K562 (cell line): ENCODE measurements around the gene SAT2. TPM values are rescaled to one million over a fixed set of nuclear protein-coding genes. Genes with fewer than 3 reads are reported as not detected.

Source experiments
- CTBP1 ChIP-seq: fragments of 450-650 bp; IDR thresholded peaks from 2 replicates; pipeline ENCODE4 v1.6.1; 2016; ENCODE audit warnings: borderline replicate concordance
- FOXA3 ChIP-seq, 2 experiments: fragments of 450-650 bp in 1 of 2; sonication (generic) in 1 of 2; formaldehyde crosslinking; IDR thresholded peaks in 1 of 2; conservative IDR thresholded peaks in 1 of 2; 2 replicates each; pipeline versions ENCODE4 v1.4.0 to v1.8.0; 2020 to 2022; ENCODE audit warnings: mild to moderate bottlenecking in 2 of 2, missing genetic modification reagents in 1 of 2
- FOXM1 ChIP-seq, 2 experiments: fragments of 450-650 bp in 1 of 2; sonication (generic) in 1 of 2; formaldehyde crosslinking in 1 of 2; IDR thresholded peaks; 2 replicates each; pipeline versions ENCODE4 v1.6.1 to v1.9.0; 2017 to 2022; ENCODE audit warnings: low read depth in 2 of 2, mild to moderate bottlenecking in 2 of 2, missing genetic modification reagents in 1 of 2, moderate library complexity in 1 of 2
- LEF1 ChIP-seq: fragments of 450-650 bp; IDR thresholded peaks from 2 replicates; pipeline ENCODE4 v1.6.1; 2016; ENCODE audit warnings: mild to moderate bottlenecking
- NFYB ChIP-seq: IDR thresholded peaks from 2 replicates; pipeline ENCODE4 v1.6.1; 2011; ENCODE audit warnings: mild to moderate bottlenecking, moderate library complexity; ENCODE audit not compliant: insufficient read length; ENCODE audit errors: extremely low read depth
- NR2C1 ChIP-seq, 2 experiments: fragments of 450-650 bp; IDR thresholded peaks; 2 replicates each; pipeline ENCODE4 v1.6.1; 2017; ENCODE audit warnings: mild to moderate bottlenecking in 2 of 2, antibody characterized with exemption in 1 of 2, inconsistent platforms in 1 of 2, missing compliant biosample characterization in 1 of 2, missing genetic modification characterization in 1 of 2
- NR2C2 ChIP-seq, 2 experiments: fragments of 200-800 bp in 1 of 2; sonication (Bioruptor generic) in 1 of 2; sonication (generic) in 1 of 2; formaldehyde crosslinking in 1 of 2; IDR thresholded peaks; 2 replicates each; pipeline versions ENCODE4 v1.6.1 to v1.8.0; 2016 to 2022; ENCODE audit warnings: mild to moderate bottlenecking in 1 of 2, missing compliant biosample characterization in 1 of 2, missing genetic modification characterization in 1 of 2, missing genetic modification reagents in 1 of 2
- PHF8 ChIP-seq: fragments of 200-600 bp; sonication (generic); IDR thresholded peaks from 2 replicates; pipeline ENCODE4 v1.6.1; 2012; ENCODE audit warnings: mixed run types, mild to moderate bottlenecking, inconsistent platforms, low read length, moderate library complexity, borderline replicate concordance
- POLR2A ChIP-seq: fragments of 450-650 bp; conservative IDR thresholded peaks from 2 replicates; pipeline ENCODE4 v1.6.1; 2016
- SIX5 ChIP-seq, 2 experiments: IDR thresholded peaks; 2 replicates each; pipeline ENCODE4 v1.6.1; 2011; ENCODE audit warnings: low read length in 2 of 2, borderline replicate concordance in 1 of 2, low read depth in 1 of 2, mild to moderate bottlenecking in 1 of 2, moderate library complexity in 1 of 2; ENCODE audit not compliant: insufficient read depth in 1 of 2
- TAL1 ChIP-seq: fragments of 450-650 bp; IDR thresholded peaks from 2 replicates; pipeline ENCODE4 v1.6.1; 2016; ENCODE audit warnings: mild to moderate bottlenecking
- TCF3 ChIP-seq: sonication (generic); formaldehyde crosslinking; IDR thresholded peaks from 2 replicates; pipeline ENCODE4 v1.4.0; 2020; ENCODE audit warnings: mild to moderate bottlenecking, missing genetic modification reagents
- THRAP3 ChIP-seq: fragments of 450-650 bp; IDR thresholded peaks from 2 replicates; pipeline ENCODE4 v1.6.1; 2016; ENCODE audit warnings: mild to moderate bottlenecking, inconsistent platforms, borderline replicate concordance
- ZC3H8 ChIP-seq: fragments of 450-650 bp; IDR thresholded peaks from 2 replicates; pipeline ENCODE4 v1.6.1; 2017
- ZNF121 ChIP-seq: sonication (generic); formaldehyde crosslinking; conservative IDR thresholded peaks from 2 replicates; pipeline ENCODE4 v1.8.0; 2022; ENCODE audit warnings: missing genetic modification reagents
- polyA plus RNA-seq, 8 experiments: library from polyadenylated mRNA; depleted of rRNA in 4 of 8; stranded (reverse) in 5 of 8; unstranded in 3 of 8; fragments of >200 nt; fragmentation: Nextera tagmentation in 2 of 8; fragmentation: Illumina TruSeq in 1 of 8; extraction: Ambion mirVana in 2 of 8; extraction: Trizol in 1 of 8; gene quantifications; 2 replicates each; pipeline versions ENCODE4 v1.2.1 to v1.2.3, GENCODE V29; 2011 to 2014; ENCODE audit warnings: inconsistent platforms in 1 of 8, missing spikeins in 1 of 8
- total RNA-seq, 7 experiments: library from RNA; depleted of rRNA in 6 of 7; stranded (reverse); fragments of >200 nt in 6 of 7; fragmentation: Illumina TruSeq in 2 of 7; extraction: Trizol in 2 of 7; gene quantifications; 2 replicates each; pipeline versions ENCODE4 v1.2.1 to v1.2.3, GENCODE V29; 2011 to 2021; ENCODE audit warnings: low replicate concordance in 1 of 7
- TF ChIP-seq, protein P1 (sequence below): fragments of 200-800 bp; sonication (Bioruptor generic); IDR thresholded peaks from 2 replicates; pipeline ENCODE4 v1.6.1; 2016; ENCODE audit warnings: missing genetic modification characterization, missing compliant biosample characterization
- TF ChIP-seq, protein P2 (sequence below): sonication (generic); formaldehyde crosslinking; IDR thresholded peaks from 2 replicates; pipeline ENCODE4 v1.8.0; 2022; ENCODE audit warnings: mild to moderate bottlenecking, missing genetic modification reagents

Gene SAT2
- total and polyA plus RNA-seq, 9 of the 15 experiments (the other 6 are each of a cell fraction or from before 2014, with no cell fraction given), result 2.0 to 8.0 (median 5.3) TPM

DNA sequence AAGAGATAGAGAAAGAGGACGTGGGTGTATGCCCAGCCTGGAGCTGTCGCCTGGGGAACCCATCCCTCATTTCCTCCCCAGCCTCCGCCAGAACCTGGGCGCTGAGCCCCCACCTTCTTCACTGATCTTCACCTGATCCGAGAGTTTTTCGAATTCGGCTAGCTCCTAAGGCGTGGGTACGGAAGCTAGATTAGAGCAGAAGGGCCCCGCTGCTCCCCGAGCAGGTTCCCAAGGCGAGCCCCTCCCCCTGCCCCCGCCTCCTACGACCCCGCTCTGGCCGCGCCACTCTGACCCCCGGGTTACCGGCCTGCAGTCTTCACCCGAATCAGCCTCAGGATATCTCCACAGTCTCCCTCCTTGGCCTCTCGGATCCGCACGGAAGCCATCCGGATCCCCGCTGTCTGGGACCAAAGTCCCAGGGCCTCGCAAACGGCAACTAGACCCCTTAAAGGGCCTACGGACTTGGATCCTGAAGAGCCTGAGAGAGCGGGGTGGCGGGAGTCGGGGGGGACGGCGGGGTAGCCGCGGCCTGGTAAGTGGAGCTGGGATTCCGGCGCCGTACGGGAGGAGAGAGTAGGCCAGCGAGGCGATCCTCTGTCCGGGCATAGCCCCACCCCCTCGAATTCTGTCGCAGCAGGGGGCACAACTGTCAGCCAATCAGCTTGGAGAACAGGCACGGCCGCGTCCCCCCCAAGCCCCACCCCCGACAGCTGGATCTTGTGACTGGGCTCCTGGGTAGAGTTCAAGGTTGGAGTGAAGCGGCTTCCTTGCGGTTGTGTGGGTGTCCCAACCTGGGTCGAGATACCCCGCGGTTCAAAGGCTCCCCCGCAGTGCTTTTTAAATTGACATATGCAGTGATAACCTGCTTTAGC is at the start of gene SAT2 (continued):
- TF ChIP-seq ZC3H8 (no peak), TAL1 (no peak), ZNF121 (0 out of 2 replicates have a peak, but pooled peaks have one; percentile 9), FOXA3 (CRISPR knock-in tag; conservative IDR thresholded peaks at IDR 0.05 in 1 of 2, IDR thresholded peaks at IDR 0.05 in 1 of 2) (no peak), NR2C2 (CRISPR knock-in tag; IDR thresholded peaks at IDR 0.05) (no peak), NR2C2 (tag; IDR thresholded peaks at IDR 0.05) (peak; percentile 75), SIX5 (IDR thresholded peaks at IDR 0.05; ENCODE audit: borderline replicate concordance in 1 of 2, insufficient read depth in 1 of 2, low read depth in 1 of 2, low read length in 2 of 2) (no peak), FOXM1 (IDR thresholded peaks at IDR 0.05; ENCODE audit: low read depth) (peak; percentile 41; the same call in 1 of the 2 replicates), FOXM1 (CRISPR knock-in tag; IDR thresholded peaks at IDR 0.05; ENCODE audit: low read depth) (no peak), CTBP1 (peak; percentile 30; the same call in 1 of the 2 replicates), THRAP3 (no peak), NFYB (peak; percentile 31), TCF3 (peak; percentile 39; the same call in 1 of the 2 replicates), POLR2A (peak; percentile 42; the same call in 1 of the 2 replicates), PHF8 (peak; percentile 52; the same call in 1 of the 2 replicates), NR2C1 (IDR thresholded peaks at IDR 0.05) (no peak; the same call in 1 of the 2 replicates), NR2C1 (tag; IDR thresholded peaks at IDR 0.05) (peak; percentile 20; the same call in 1 of the 2 replicates), LEF1 (no peak)
- TF ChIP-seq, protein P1, sequence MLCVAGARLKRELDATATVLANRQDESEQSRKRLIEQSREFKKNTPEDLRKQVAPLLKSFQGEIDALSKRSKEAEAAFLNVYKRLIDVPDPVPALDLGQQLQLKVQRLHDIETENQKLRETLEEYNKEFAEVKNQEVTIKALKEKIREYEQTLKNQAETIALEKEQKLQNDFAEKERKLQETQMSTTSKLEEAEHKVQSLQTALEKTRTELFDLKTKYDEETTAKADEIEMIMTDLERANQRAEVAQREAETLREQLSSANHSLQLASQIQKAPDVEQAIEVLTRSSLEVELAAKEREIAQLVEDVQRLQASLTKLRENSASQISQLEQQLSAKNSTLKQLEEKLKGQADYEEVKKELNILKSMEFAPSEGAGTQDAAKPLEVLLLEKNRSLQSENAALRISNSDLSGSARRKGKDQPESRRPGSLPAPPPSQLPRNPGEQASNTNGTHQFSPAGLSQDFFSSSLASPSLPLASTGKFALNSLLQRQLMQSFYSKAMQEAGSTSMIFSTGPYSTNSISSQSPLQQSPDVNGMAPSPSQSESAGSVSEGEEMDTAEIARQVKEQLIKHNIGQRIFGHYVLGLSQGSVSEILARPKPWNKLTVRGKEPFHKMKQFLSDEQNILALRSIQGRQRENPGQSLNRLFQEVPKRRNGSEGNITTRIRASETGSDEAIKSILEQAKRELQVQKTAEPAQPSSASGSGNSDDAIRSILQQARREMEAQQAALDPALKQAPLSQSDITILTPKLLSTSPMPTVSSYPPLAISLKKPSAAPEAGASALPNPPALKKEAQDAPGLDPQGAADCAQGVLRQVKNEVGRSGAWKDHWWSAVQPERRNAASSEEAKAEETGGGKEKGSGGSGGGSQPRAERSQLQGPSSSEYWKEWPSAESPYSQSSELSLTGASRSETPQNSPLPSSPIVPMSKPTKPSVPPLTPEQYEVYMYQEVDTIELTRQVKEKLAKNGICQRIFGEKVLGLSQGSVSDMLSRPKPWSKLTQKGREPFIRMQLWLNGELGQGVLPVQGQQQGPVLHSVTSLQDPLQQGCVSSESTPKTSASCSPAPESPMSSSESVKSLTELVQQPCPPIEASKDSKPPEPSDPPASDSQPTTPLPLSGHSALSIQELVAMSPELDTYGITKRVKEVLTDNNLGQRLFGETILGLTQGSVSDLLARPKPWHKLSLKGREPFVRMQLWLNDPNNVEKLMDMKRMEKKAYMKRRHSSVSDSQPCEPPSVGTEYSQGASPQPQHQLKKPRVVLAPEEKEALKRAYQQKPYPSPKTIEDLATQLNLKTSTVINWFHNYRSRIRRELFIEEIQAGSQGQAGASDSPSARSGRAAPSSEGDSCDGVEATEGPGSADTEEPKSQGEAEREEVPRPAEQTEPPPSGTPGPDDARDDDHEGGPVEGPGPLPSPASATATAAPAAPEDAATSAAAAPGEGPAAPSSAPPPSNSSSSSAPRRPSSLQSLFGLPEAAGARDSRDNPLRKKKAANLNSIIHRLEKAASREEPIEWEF, result no peak
- TF ChIP-seq, protein P2, sequence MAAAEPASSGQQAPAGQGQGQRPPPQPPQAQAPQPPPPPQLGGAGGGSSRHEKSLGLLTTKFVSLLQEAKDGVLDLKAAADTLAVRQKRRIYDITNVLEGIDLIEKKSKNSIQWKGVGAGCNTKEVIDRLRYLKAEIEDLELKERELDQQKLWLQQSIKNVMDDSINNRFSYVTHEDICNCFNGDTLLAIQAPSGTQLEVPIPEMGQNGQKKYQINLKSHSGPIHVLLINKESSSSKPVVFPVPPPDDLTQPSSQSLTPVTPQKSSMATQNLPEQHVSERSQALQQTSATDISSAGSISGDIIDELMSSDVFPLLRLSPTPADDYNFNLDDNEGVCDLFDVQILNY, result no peak
